GM12878 (cell line): ENCODE results near the gene BLOC1S5. TPM values are rescaled to one million over a fixed set of nuclear protein-coding genes. Genes with fewer than 3 reads are reported as not detected.

Source experiments
- ATAC-seq: fragments of 200-7000 bp; cut with Tn5 transposase; 3 replicates; pipeline ENCODE4 v1.9.1; 2020; ENCODE audit warnings: mild to moderate bottlenecking, moderate library complexity
- BruUV-seq: library from RNA; stranded (reverse); fragments of 400-500 nt; replicated peaks from 2 replicates; lab custom pipeline; 2021; lab: Mats Ljungman, UMichigan
- CTCF ChIA-PET: fragments of 300-600 bp; sonication (Branson Sonifier 250); formaldehyde crosslinking; extraction: SDS; loops from one replicate; lab custom pipeline; 2021; ENCODE audit warnings: inconsistent platforms; lab: Yijun Ruan, JAX
- POLR2A ChIA-PET: fragments of 350-600 bp; formaldehyde crosslinking; extraction: SDS; loops from one replicate; lab custom pipeline; 2021; ENCODE audit warnings: inconsistent platforms; lab: Charles Lee
- RAD21 ChIA-PET: fragments of 300-600 bp; sonication (Branson Sonifier 250); formaldehyde crosslinking; loops from one replicate; lab custom pipeline; 2023; ENCODE audit warnings: antibody characterized with exemption; ENCODE audit not compliant: unreplicated experiment; lab: Charles Lee
- SMC1A ChIA-PET: fragments of 300-600 bp; sonication (Branson Sonifier 250); formaldehyde crosslinking; loops from one replicate; lab custom pipeline; 2023; ENCODE audit not compliant: unreplicated experiment, uncharacterized antibody; lab: Charles Lee
- DNase-seq: peaks from one replicate; pipeline ENCODE4 v3.0.0-alpha.2; 2011; ENCODE audit warnings: low read depth, low spot score
- FAIRE-seq: peaks from 3 replicates; lab custom pipeline; 2011; peaks lifted over from hg19 to GRCh38; lab: Jason Lieb, UNC
- H2AFZ ChIP-seq: 2 replicates; pipeline ENCODE4 v1.6.0; 2011; ENCODE audit warnings: low read depth, low read length, control low read depth; ENCODE audit not compliant: control insufficient read depth
- H3K27ac ChIP-seq: 2 replicates; pipeline ENCODE4 v1.5.1; 2011; ENCODE audit warnings: control low read depth; ENCODE audit not compliant: control insufficient read depth, insufficient read depth
- H3K27me3 ChIP-seq, 2 experiments: replicated peaks in 1 of 2; 2 replicates each; pipeline versions ENCODE4 v1.6.0 to v1.6.1; 2011; ENCODE audit warnings: low read length in 1 of 2; ENCODE audit not compliant: control insufficient read depth in 2 of 2, insufficient read depth in 2 of 2
- H3K36me3 ChIP-seq, 2 experiments: 2 replicates each; pipeline ENCODE4 v1.5.1; 2011; ENCODE audit warnings: low read length in 1 of 2; ENCODE audit not compliant: control insufficient read depth in 2 of 2, insufficient read depth in 2 of 2
- H3K4me1 ChIP-seq: 2 replicates; pipeline ENCODE4 v1.6.1; 2011; ENCODE audit warnings: mild to moderate bottlenecking, low read length, moderate library complexity, mixed read lengths; ENCODE audit not compliant: control insufficient read depth, insufficient read depth
- H3K4me2 ChIP-seq: 2 replicates; pipeline ENCODE4 v1.6.0; 2011; ENCODE audit warnings: control low read depth; ENCODE audit not compliant: control insufficient read depth, insufficient read depth
- H3K4me3 ChIP-seq: fragments of 200-600 bp; sonication (generic); 2 replicates; pipeline ENCODE4 v1.5.1; 2016
- H3K79me2 ChIP-seq: 2 replicates; pipeline ENCODE4 v1.6.0; 2011; ENCODE audit warnings: low read length; ENCODE audit not compliant: control insufficient read depth, insufficient read depth
- H3K9ac ChIP-seq: 2 replicates; pipeline ENCODE4 v1.8.0; 2011; ENCODE audit warnings: low read length, control low read depth, mixed read lengths; ENCODE audit not compliant: control insufficient read depth, insufficient read depth
- H3K9me3 ChIP-seq: replicated peaks from 3 replicates; pipeline ENCODE4 v1.5.1; 2011; ENCODE audit warnings: mild to moderate bottlenecking, low read length; ENCODE audit not compliant: control insufficient read depth, insufficient read depth
- H4K20me1 ChIP-seq: 2 replicates; pipeline ENCODE4 v1.6.0; 2011; ENCODE audit not compliant: control insufficient read depth, insufficient read depth
- ASH2L ChIP-seq: fragments of 300-600, 200-600 bp; sonication (generic); IDR thresholded peaks from 2 replicates; pipeline ENCODE4 v1.6.1; 2017; ENCODE audit warnings: low read depth, mild to moderate bottlenecking, borderline replicate concordance
- CUX1 ChIP-seq: IDR thresholded peaks from 2 replicates; pipeline ENCODE4 v1.6.1; 2012; ENCODE audit warnings: improper control_type of control experiment, low read depth, low read length; ENCODE audit not compliant: insufficient replicate concordance
- EED ChIP-seq: sonication (generic); IDR thresholded peaks from 2 replicates; pipeline ENCODE4 v1.6.1; 2016; ENCODE audit warnings: antibody characterized with exemption, low read depth
- ESRRA ChIP-seq: IDR thresholded peaks from 2 replicates; pipeline ENCODE4 v1.6.1; 2012; ENCODE audit warnings: mild to moderate bottlenecking, low read length, improper control_type of control experiment
- GATAD2B ChIP-seq: fragments of 450-650 bp; conservative IDR thresholded peaks from 2 replicates; pipeline ENCODE4 v1.6.1; 2017; ENCODE audit warnings: low read depth, mild to moderate bottlenecking, moderate library complexity
- KDM1A ChIP-seq: fragments of 200-600 bp; sonication (generic); IDR thresholded peaks from 2 replicates; pipeline ENCODE4 v1.6.1; 2016; ENCODE audit warnings: borderline replicate concordance
- KLF5 ChIP-seq: fragments of 450-650 bp; IDR thresholded peaks from 2 replicates; pipeline ENCODE4 v1.6.1; 2014; ENCODE audit warnings: mild to moderate bottlenecking; ENCODE audit not compliant: partially characterized antibody
- MTA3 ChIP-seq: IDR thresholded peaks from 2 replicates; pipeline ENCODE4 v1.6.1; 2012; ENCODE audit warnings: low read length, inconsistent platforms, borderline replicate concordance
- NR2C2 ChIP-seq: IDR thresholded peaks from 2 replicates; pipeline ENCODE4 v1.6.1; 2011; ENCODE audit warnings: borderline replicate concordance, low read depth; ENCODE audit not compliant: control insufficient read depth, insufficient read length
- POLR2AphosphoS2 ChIP-seq: IDR thresholded peaks from 2 replicates; pipeline ENCODE4 v1.6.1; 2011; ENCODE audit warnings: low read depth, mild to moderate bottlenecking, low read length, improper control_type of control experiment, moderate library complexity
- RELB ChIP-seq: fragments of 450-650 bp; IDR thresholded peaks from 2 replicates; pipeline ENCODE4 v1.6.1; 2017; ENCODE audit warnings: low read depth, mild to moderate bottlenecking, moderate library complexity
- SPI1 ChIP-seq: IDR thresholded peaks from 2 replicates; pipeline ENCODE4 v1.6.1; 2011; ENCODE audit warnings: low read depth, mild to moderate bottlenecking, low read length, moderate library complexity, borderline replicate concordance; ENCODE audit not compliant: insufficient read depth
- ZBTB40 ChIP-seq: fragments of 450-650 bp; IDR thresholded peaks from 2 replicates; pipeline ENCODE4 v1.6.1; 2016; ENCODE audit warnings: mild to moderate bottlenecking, moderate library complexity, borderline replicate concordance
- WGBS: methylation state at CpG from one replicate; pipeline ENCODE4 v1.1.6; 2016; ENCODE audit warnings: low lambda C conversion rate; ENCODE audit not compliant: insufficient replicate concordance, insufficient coverage; ENCODE audit errors: missing lambda C conversion rate; 5-methylcytosine and 5-hydroxymethylcytosine counted together
- in situ Hi-C: fragments of 300-500 bp; cut with MboI; formaldehyde crosslinking; loops from 9 replicates; pipeline ENCODE4 v1.14.3; 2018; ENCODE audit warnings: mixed read lengths
- intact Hi-C: fragments of 100-400 bp; cut with micrococcal nuclease; formaldehyde crosslinking; loops from one replicate; pipeline ENCODE4 v1.14.2; 2022; ENCODE audit not compliant: unreplicated experiment
- polyA plus RNA-seq, 11 experiments: library from polyadenylated mRNA; depleted of rRNA in 4 of 11; unstranded in 6 of 11; stranded (reverse) in 5 of 11; fragments of >200 nt; fragmentation: Nextera tagmentation in 4 of 11; fragmentation: Illumina TruSeq in 1 of 11; extraction: Ambion mirVana in 4 of 11; extraction: Trizol in 1 of 11; gene quantifications; 1 replicate in 1 of 11; 2 replicates in 10 of 11; pipeline versions ENCODE4 v1.2.1 to v1.2.3, GENCODE V29; 2011 to 2016; ENCODE audit warnings: inconsistent platforms in 2 of 11, missing spikeins in 2 of 11, low read depth in 1 of 11
- total RNA-seq, 4 experiments: library from RNA; depleted of rRNA in 3 of 4; stranded (reverse); fragments of >200 nt in 3 of 4; fragmentation: Illumina TruSeq in 1 of 4; extraction: Trizol in 1 of 4; gene quantifications; 2 replicates each; pipeline versions ENCODE4 v1.2.1 to v1.2.3, GENCODE V29; 2013 to 2021

The BLOC1S5 gene
- total and polyA plus RNA-seq, 10 of the 15 experiments (the other 5 are each of a cell fraction or from before 2014, with no cell fraction given), result 4.3 to 22.2 (median 16.1) TPM

- BruUV-seq, result no TSS peak
- ChIA-PET SMC1A (no interaction called here), RAD21 (no interaction called here), POLR2A (no interaction called here), CTCF (interaction anchor here (0.5 kb wide), 1 partner anchor 426 kb away, joined by 3 read pairs; no protein-coding TSS in a partner anchor)
- Histone ChIP-seq H2AFZ (no peak overlapping the region), H3K79me2 (no peaks in the 10 kb centered on the region), H3K36me3 (no peaks in the 10 kb centered on the region), H3K27me3 (no peaks in the 10 kb centered on the region; a peak in 1 of 4 replicates), H3K4me2 (no peak overlapping the region), H4K20me1 (no peaks in the 10 kb centered on the region), H3K27ac (no peak overlapping the region), H3K9me3 (no peaks in the 10 kb centered on the region; the same call in 2 of the 3 replicates), H3K9ac (no peak overlapping the region), H3K4me1 (no peaks in the 10 kb centered on the region), H3K4me3 (no peak overlapping the region)
- TF ChIP-seq ESRRA, result no peak
- TF ChIP-seq NR2C2, result no peak
- no peak for TF ChIP-seq SPI1
- no peak for TF ChIP-seq KDM1A
- no peak for TF ChIP-seq RELB
- TF ChIP-seq KLF5, result no peak
- TF ChIP-seq POLR2AphosphoS2, result no peak
- no peak for TF ChIP-seq GATAD2B
- no peak for TF ChIP-seq MTA3
- TF ChIP-seq EED, result no peak
- no peak for TF ChIP-seq ASH2L
- no peak for TF ChIP-seq CUX1
- no peak for TF ChIP-seq ZBTB40
- intact Hi-C loops, result no loop called here
- DNase-seq (no peak), ATAC-seq (no peak), FAIRE-seq (no peak)
- WGBS, result 92% methylated on average over 21 of the region's 31 CpGs
- in situ Hi-C loops, result loop anchor here (5.0 kb wide), 1 partner anchor 264 kb away; no protein-coding TSS in a partner anchor
Observed at GRCh38 chr6:7986219-7986618, 78.0 kb downstream of the BLOC1S5 start.
